GM12878 (cell line): ENCODE data around the gene TTK. TPM values are rescaled to one million over a fixed set of nuclear protein-coding genes. Genes with fewer than 3 reads are reported as not detected.

Source experiments
- ATAC-seq: fragments of 200-7000 bp; cut with Tn5 transposase; 3 replicates; pipeline ENCODE4 v1.9.1; 2020; ENCODE audit warnings: mild to moderate bottlenecking, moderate library complexity
- BruUV-seq: library from RNA; stranded (reverse); fragments of 400-500 nt; replicated peaks from 2 replicates; lab custom pipeline; 2021; lab: Mats Ljungman, UMichigan
- CTCF ChIA-PET: fragments of 300-600 bp; sonication (Branson Sonifier 250); formaldehyde crosslinking; extraction: SDS; loops from one replicate; lab custom pipeline; 2021; ENCODE audit warnings: inconsistent platforms; lab: Yijun Ruan, JAX
- POLR2A ChIA-PET: fragments of 350-600 bp; formaldehyde crosslinking; extraction: SDS; loops from one replicate; lab custom pipeline; 2021; ENCODE audit warnings: inconsistent platforms; lab: Charles Lee
- RAD21 ChIA-PET: fragments of 300-600 bp; sonication (Branson Sonifier 250); formaldehyde crosslinking; loops from one replicate; lab custom pipeline; 2023; ENCODE audit warnings: antibody characterized with exemption; ENCODE audit not compliant: unreplicated experiment; lab: Charles Lee
- SMC1A ChIA-PET: fragments of 300-600 bp; sonication (Branson Sonifier 250); formaldehyde crosslinking; loops from one replicate; lab custom pipeline; 2023; ENCODE audit not compliant: unreplicated experiment, uncharacterized antibody; lab: Charles Lee
- DNase-seq: peaks from one replicate; pipeline ENCODE4 v3.0.0-alpha.2; 2011; ENCODE audit warnings: low read depth, low spot score
- FAIRE-seq: peaks from 3 replicates; lab custom pipeline; 2011; peaks lifted over from hg19 to GRCh38; lab: Jason Lieb, UNC
- H2AFZ ChIP-seq: 2 replicates; pipeline ENCODE4 v1.6.0; 2011; ENCODE audit warnings: low read depth, low read length, control low read depth; ENCODE audit not compliant: control insufficient read depth
- H3K27ac ChIP-seq: 2 replicates; pipeline ENCODE4 v1.5.1; 2011; ENCODE audit warnings: control low read depth; ENCODE audit not compliant: control insufficient read depth, insufficient read depth
- H3K27me3 ChIP-seq, 2 experiments: replicated peaks in 1 of 2; 2 replicates each; pipeline versions ENCODE4 v1.6.0 to v1.6.1; 2011; ENCODE audit warnings: low read length in 1 of 2; ENCODE audit not compliant: control insufficient read depth in 2 of 2, insufficient read depth in 2 of 2
- H3K36me3 ChIP-seq, 2 experiments: 2 replicates each; pipeline ENCODE4 v1.5.1; 2011; ENCODE audit warnings: low read length in 1 of 2; ENCODE audit not compliant: control insufficient read depth in 2 of 2, insufficient read depth in 2 of 2
- H3K4me1 ChIP-seq: 2 replicates; pipeline ENCODE4 v1.6.1; 2011; ENCODE audit warnings: mild to moderate bottlenecking, low read length, moderate library complexity, mixed read lengths; ENCODE audit not compliant: control insufficient read depth, insufficient read depth
- H3K4me2 ChIP-seq: 2 replicates; pipeline ENCODE4 v1.6.0; 2011; ENCODE audit warnings: control low read depth; ENCODE audit not compliant: control insufficient read depth, insufficient read depth
- H3K4me3 ChIP-seq: fragments of 200-600 bp; sonication (generic); 2 replicates; pipeline ENCODE4 v1.5.1; 2016
- H3K79me2 ChIP-seq: 2 replicates; pipeline ENCODE4 v1.6.0; 2011; ENCODE audit warnings: low read length; ENCODE audit not compliant: control insufficient read depth, insufficient read depth
- H3K9ac ChIP-seq: 2 replicates; pipeline ENCODE4 v1.8.0; 2011; ENCODE audit warnings: low read length, control low read depth, mixed read lengths; ENCODE audit not compliant: control insufficient read depth, insufficient read depth
- H3K9me3 ChIP-seq: replicated peaks from 3 replicates; pipeline ENCODE4 v1.5.1; 2011; ENCODE audit warnings: mild to moderate bottlenecking, low read length; ENCODE audit not compliant: control insufficient read depth, insufficient read depth
- H4K20me1 ChIP-seq: 2 replicates; pipeline ENCODE4 v1.6.0; 2011; ENCODE audit not compliant: control insufficient read depth, insufficient read depth
- CTCF ChIP-seq, 3 experiments: IDR thresholded peaks in 2 of 3; conservative IDR thresholded peaks in 1 of 3; 2 replicates each; pipeline ENCODE4 v1.5.1; 2011; ENCODE audit warnings: low read depth in 3 of 3, low read length in 3 of 3, mild to moderate bottlenecking in 3 of 3, control low read depth in 2 of 3, moderate library complexity in 2 of 3, inconsistent platforms in 1 of 3, mixed read lengths in 1 of 3; ENCODE audit not compliant: control insufficient read depth in 2 of 3, insufficient read depth in 1 of 3; ENCODE audit errors: extremely low read depth in 1 of 3
- E4F1 ChIP-seq: fragments of 450-650 bp; IDR thresholded peaks from 2 replicates; pipeline ENCODE4 v1.6.1; 2018; ENCODE audit warnings: borderline replicate concordance, mild to moderate bottlenecking; ENCODE audit not compliant: partially characterized antibody
- GATAD2B ChIP-seq: fragments of 450-650 bp; conservative IDR thresholded peaks from 2 replicates; pipeline ENCODE4 v1.6.1; 2017; ENCODE audit warnings: low read depth, mild to moderate bottlenecking, moderate library complexity
- MYB ChIP-seq: fragments of 150-350 bp; IDR thresholded peaks from 2 replicates; pipeline ENCODE4 v1.6.1; 2014; ENCODE audit warnings: mild to moderate bottlenecking, low read depth, low read length, borderline replicate concordance
- PAX5 ChIP-seq: IDR thresholded peaks from 2 replicates; pipeline ENCODE4 v1.6.1; 2011; ENCODE audit warnings: low read depth, low read length, borderline replicate concordance
- POLR2A ChIP-seq: IDR thresholded peaks from 2 replicates; pipeline ENCODE4 v1.6.1; 2011; ENCODE audit warnings: low read depth, mild to moderate bottlenecking, low read length
- POLR2AphosphoS2 ChIP-seq: IDR thresholded peaks from 2 replicates; pipeline ENCODE4 v1.6.1; 2011; ENCODE audit warnings: low read depth, mild to moderate bottlenecking, low read length, improper control_type of control experiment, moderate library complexity
- RAD51 ChIP-seq: fragments of 450-650 bp; IDR thresholded peaks from 2 replicates; pipeline ENCODE4 v1.6.1; 2016; ENCODE audit warnings: moderate library complexity, mild to moderate bottlenecking, inconsistent platforms
- RBBP5 ChIP-seq: fragments of 200-600 bp; sonication (generic); conservative IDR thresholded peaks from 2 replicates; pipeline ENCODE4 v1.6.1; 2016
- SREBF2 ChIP-seq: IDR thresholded peaks from 2 replicates; pipeline ENCODE4 v1.6.1; 2012; ENCODE audit warnings: mild to moderate bottlenecking, low read length
- in situ Hi-C: fragments of 300-500 bp; cut with MboI; formaldehyde crosslinking; loops from 9 replicates; pipeline ENCODE4 v1.14.3; 2018; ENCODE audit warnings: mixed read lengths
- intact Hi-C: fragments of 100-400 bp; cut with micrococcal nuclease; formaldehyde crosslinking; loops from one replicate; pipeline ENCODE4 v1.14.2; 2022; ENCODE audit not compliant: unreplicated experiment
- polyA plus RNA-seq, 11 experiments: library from polyadenylated mRNA; depleted of rRNA in 4 of 11; unstranded in 6 of 11; stranded (reverse) in 5 of 11; fragments of >200 nt; fragmentation: Nextera tagmentation in 4 of 11; fragmentation: Illumina TruSeq in 1 of 11; extraction: Ambion mirVana in 4 of 11; extraction: Trizol in 1 of 11; gene quantifications; 1 replicate in 1 of 11; 2 replicates in 10 of 11; pipeline versions ENCODE4 v1.2.1 to v1.2.3, GENCODE V29; 2011 to 2016; ENCODE audit warnings: inconsistent platforms in 2 of 11, missing spikeins in 2 of 11, low read depth in 1 of 11
- total RNA-seq, 4 experiments: library from RNA; depleted of rRNA in 3 of 4; stranded (reverse); fragments of >200 nt in 3 of 4; fragmentation: Illumina TruSeq in 1 of 4; extraction: Trizol in 1 of 4; gene quantifications; 2 replicates each; pipeline versions ENCODE4 v1.2.1 to v1.2.3, GENCODE V29; 2013 to 2021
- TF ChIP-seq, protein P1 (sequence below): IDR thresholded peaks from 2 replicates; pipeline ENCODE4 v1.6.1; 2011; ENCODE audit warnings: borderline replicate concordance, low read depth, mild to moderate bottlenecking, moderate library complexity, mixed read lengths, low read length; ENCODE audit not compliant: insufficient read depth; ENCODE audit errors: extremely low read length
- TF ChIP-seq, protein P2 (sequence below): fragments of 450-650 bp; IDR thresholded peaks from 2 replicates; pipeline ENCODE4 v1.6.1; 2018; ENCODE audit warnings: mild to moderate bottlenecking, low read depth, moderate library complexity; ENCODE audit not compliant: partially characterized antibody

TTK gene
- total and polyA plus RNA-seq, 10 of the 15 experiments (the other 5 are each of a cell fraction or from before 2014, with no cell fraction given) = 23.8 to 52.4 (median 36.0) TPM

GRCh38 chr6:79969784-79970183 is 34.7 kb upstream of the TTK start (continued):
- TF ChIP-seq E4F1 = no peak

DNA sequence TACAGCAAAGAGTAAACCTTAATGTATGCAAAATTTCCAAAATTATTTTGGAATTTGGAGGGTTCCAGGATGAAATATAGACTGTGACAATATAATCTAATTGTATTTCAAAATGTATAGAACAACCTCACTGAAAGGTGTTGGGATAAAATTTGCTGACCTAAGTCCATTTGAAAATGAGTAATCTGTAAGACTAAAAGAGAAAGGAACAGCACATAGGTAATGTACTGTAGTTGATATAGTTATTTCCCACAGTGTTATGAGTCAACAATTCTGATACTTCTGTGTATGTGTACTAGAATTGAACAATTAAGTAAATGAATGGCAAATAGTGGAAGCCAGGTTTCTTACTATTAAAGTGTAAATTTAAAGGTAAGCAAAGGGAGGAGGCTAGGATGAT is 33.3 kb upstream of the TTK start:
- Histone ChIP-seq H3K9me3 (no peaks in the 10 kb centered on the region; the same call in 2 of the 3 replicates), H3K27ac (no peak overlapping the region), H3K79me2 (no peaks in the 10 kb centered on the region), H3K4me3 (no peak overlapping the region), H3K9ac (no peak overlapping the region), H3K4me1 (no peaks in the 10 kb centered on the region), H3K4me2 (no peak overlapping the region), H3K27me3 (no peaks in the 10 kb centered on the region), H3K36me3 (no peaks in the 10 kb centered on the region), H2AFZ (no peak overlapping the region), H4K20me1 (no peaks in the 10 kb centered on the region)
- ChIA-PET SMC1A (no interaction called here), CTCF (no interaction called here), RAD21 (no interaction called here), POLR2A (no interaction called here)
- no peak for DNase-seq
- no TSS peak for BruUV-seq
- intact Hi-C loops (no loop called here), in situ Hi-C loops (no loop called here)
- no peak for ATAC-seq
- no peak for FAIRE-seq
- no peak for TF ChIP-seq RBBP5
- no peak for TF ChIP-seq GATAD2B
- TF ChIP-seq POLR2A = no peak
- no peak for TF ChIP-seq POLR2AphosphoS2
- TF ChIP-seq MYB = no peak
- no peak for TF ChIP-seq PAX5
- TF ChIP-seq, protein P1, sequence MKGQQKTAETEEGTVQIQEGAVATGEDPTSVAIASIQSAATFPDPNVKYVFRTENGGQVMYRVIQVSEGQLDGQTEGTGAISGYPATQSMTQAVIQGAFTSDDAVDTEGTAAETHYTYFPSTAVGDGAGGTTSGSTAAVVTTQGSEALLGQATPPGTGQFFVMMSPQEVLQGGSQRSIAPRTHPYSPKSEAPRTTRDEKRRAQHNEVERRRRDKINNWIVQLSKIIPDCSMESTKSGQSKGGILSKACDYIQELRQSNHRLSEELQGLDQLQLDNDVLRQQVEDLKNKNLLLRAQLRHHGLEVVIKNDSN = no peak
- no peak for TF ChIP-seq SREBF2
- TF ChIP-seq CTCF (IDR thresholded peaks at IDR 0.05 in 2 of 3, conservative IDR thresholded peaks at IDR 0.05 in 1 of 3; ENCODE audit: control insufficient read depth in 2 of 3, extremely low read depth in 1 of 3, insufficient read depth in 1 of 3, low read depth in 3 of 3, low read length in 3 of 3) = no peak
- TF ChIP-seq, protein P2, sequence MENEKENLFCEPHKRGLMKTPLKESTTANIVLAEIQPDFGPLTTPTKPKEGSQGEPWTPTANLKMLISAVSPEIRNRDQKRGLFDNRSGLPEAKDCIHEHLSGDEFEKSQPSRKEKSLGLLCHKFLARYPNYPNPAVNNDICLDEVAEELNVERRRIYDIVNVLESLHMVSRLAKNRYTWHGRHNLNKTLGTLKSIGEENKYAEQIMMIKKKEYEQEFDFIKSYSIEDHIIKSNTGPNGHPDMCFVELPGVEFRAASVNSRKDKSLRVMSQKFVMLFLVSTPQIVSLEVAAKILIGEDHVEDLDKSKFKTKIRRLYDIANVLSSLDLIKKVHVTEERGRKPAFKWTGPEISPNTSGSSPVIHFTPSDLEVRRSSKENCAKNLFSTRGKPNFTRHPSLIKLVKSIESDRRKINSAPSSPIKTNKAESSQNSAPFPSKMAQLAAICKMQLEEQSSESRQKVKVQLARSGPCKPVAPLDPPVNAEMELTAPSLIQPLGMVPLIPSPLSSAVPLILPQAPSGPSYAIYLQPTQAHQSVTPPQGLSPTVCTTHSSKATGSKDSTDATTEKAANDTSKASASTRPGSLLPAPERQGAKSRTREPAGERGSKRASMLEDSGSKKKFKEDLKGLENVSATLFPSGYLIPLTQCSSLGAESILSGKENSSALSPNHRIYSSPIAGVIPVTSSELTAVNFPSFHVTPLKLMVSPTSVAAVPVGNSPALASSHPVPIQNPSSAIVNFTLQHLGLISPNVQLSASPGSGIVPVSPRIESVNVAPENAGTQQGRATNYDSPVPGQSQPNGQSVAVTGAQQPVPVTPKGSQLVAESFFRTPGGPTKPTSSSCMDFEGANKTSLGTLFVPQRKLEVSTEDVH = no peak
- TF ChIP-seq E4F1 = no peak
- no peak for TF ChIP-seq RAD51
